ENCODE data around the gene SYT15.
"Not testable (repeated sequence)": the region's sequence is repeated elsewhere in the genome, so short reads cannot be mapped to it uniquely, and the experiment has no call there.

Gene SYT15

DNA sequence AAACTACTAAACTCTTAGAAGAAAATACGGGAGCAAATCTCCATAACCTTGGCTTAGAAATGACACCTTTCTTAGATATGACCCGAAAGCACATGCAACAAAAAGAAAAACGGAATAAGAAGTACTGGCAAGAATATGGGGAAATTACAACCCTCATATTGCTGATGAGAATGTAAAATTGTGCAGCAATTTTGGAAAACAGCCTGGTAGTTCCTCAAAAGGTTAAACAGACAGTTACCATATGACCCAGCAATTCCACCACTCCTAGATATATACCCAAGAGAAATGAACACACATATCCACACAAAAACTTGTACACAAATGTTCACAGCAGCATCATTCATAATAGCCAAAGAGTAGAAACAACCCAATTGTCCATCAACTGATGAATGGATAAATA is 37.3 kb downstream of the SYT15 start:
- H3K4me3 ChIP-seq (replicated peaks; ENCODE audit: low read depth, low read length); H3K36me3 ChIP-seq (ENCODE audit: control insufficient read depth, insufficient read depth, low read length); DNase-seq (ENCODE audit: extremely low read depth, insufficient read length); H3K27me3 ChIP-seq (replicated peaks; ENCODE audit: control insufficient read depth, insufficient read depth, low read length): not testable (repeated sequence)

DNA sequence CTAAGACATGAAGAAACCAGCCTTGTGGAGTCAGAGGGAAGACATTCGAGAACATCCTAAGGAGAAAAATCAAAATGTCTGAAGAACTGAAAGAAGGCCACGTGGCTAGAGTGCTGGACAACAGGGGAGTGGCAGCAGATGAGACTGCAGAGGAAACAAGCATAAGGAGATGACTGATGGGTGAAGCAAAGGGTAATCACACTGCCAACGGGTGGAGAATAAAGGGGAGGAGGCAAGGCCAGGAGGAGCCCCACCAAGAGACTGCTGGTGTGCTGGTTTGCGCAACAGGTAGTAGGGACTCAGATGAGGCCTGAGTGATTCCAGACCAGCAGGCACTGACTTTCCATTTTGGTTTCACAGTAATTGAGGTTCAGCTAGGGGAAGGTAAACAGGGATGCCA is 38.2 kb downstream of the SYT15 start:
- not testable (repeated sequence) for H3K4me3 ChIP-seq (replicated peaks; ENCODE audit: low read depth, low read length); DNase-seq (ENCODE audit: extremely low read depth, insufficient read length); H3K36me3 ChIP-seq (ENCODE audit: control insufficient read depth, insufficient read depth, low read length); H3K27me3 ChIP-seq (replicated peaks; ENCODE audit: control insufficient read depth, insufficient read depth, low read length)

DNA sequence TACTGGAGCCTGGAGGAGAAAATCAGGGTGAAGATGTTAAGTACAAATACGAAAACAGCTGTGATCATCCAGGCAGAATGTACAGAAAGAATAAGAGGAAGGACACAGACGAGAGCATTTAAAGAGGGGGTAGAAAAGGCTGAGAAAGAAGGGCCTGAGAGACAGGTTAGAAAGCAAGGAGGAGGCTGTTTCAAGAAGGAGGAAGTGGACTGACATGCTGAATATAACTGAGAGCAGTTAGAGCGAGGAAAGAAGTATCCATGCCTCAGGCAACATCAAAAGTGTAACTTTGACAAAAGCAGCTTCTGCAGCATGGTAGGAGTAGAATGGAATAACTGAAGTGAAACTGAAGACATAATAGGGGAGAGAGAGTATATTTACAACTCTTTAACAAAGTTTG is 39.0 kb downstream of the SYT15 start:
- not testable (repeated sequence) for DNase-seq (ENCODE audit: extremely low read depth, insufficient read length); H3K36me3 ChIP-seq (ENCODE audit: control insufficient read depth, insufficient read depth, low read length); H3K4me3 ChIP-seq (replicated peaks; ENCODE audit: low read depth, low read length); H3K27me3 ChIP-seq (replicated peaks; ENCODE audit: control insufficient read depth, insufficient read depth, low read length)

DNA sequence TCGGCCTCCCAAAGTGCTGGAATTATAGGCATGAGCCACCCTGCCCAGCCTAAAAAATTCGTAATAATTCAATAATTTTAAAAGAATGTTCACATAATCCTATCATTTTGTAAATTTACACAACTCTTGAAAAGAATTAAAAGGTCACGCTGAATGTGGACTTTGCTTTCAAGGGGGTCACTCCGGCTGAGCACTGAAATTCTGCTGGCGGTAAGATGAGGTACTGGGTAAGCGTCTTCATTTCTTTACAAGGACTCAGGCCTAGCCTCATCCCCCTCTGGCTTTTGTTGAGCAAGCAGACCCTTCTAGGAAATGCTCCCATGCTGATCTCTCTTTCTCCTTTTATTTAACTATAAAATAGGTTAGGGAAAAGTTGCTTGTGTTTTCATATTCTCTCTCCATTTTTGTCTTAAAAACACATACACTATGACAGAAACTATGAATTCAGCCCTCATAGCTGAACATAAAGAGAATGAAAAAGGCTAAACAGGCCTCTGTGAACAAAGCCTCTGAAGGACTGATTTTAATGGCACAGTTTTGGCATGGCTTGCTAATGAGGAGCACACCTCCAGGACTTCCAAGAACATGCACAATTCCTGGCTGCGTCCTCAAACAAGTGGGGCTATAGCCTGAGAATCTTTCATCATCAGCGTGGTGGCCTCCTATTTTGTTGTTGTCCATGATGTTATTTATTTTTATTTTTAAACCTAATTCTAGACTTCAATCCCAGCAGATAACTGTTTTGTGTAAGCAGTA is 45.1 kb downstream of the SYT15 start:
- H3K36me3 ChIP-seq (ENCODE audit: control insufficient read depth, insufficient read depth, low read length); H3K4me3 ChIP-seq (replicated peaks; ENCODE audit: low read depth, low read length); H3K27me3 ChIP-seq (replicated peaks; ENCODE audit: control insufficient read depth, insufficient read depth, low read length); DNase-seq (ENCODE audit: extremely low read depth, insufficient read length): not testable (repeated sequence)

DNA sequence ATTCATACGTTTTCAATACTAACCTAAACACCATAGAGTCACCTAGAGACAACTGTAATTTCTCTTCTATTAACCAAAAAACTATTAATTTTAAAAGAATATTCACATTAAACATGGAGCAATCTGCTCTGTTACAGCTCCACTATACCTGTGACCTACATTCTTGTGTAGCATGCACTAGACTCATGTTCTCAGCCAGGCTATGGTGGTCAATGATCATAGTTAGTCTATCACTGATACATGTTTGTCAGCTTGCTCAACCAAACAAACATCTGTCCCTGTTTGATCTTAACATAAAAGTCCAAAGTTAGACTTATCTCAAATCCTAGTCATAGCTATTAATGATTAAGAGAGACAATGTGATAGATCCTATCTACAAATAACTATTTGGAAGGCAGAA is 50.9 kb downstream of the SYT15 start:
- not testable (repeated sequence) for DNase-seq (ENCODE audit: extremely low read depth, insufficient read length); H3K4me3 ChIP-seq (replicated peaks; ENCODE audit: low read depth, low read length); H3K27me3 ChIP-seq (replicated peaks; ENCODE audit: control insufficient read depth, insufficient read depth, low read length); H3K36me3 ChIP-seq (ENCODE audit: control insufficient read depth, insufficient read depth, low read length)

DNA sequence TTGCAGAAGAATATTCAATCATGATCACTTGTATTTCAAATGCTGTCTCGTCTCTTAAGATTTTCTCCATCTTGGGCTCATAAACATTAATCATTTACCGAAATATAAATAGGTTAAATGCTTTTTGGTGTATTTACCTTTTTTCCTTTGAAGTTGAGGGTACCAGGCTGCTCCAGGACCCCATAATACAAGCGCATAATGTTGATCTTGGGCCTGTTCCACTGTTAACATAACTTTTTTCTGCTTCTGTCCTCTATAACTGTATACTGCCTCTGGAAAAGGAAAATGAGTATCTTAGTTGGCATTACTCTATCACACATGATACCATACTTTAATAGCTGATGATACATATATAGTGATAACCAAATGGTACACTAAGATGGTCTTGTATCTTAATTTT is 51.9 kb downstream of the SYT15 start:
- not testable (repeated sequence) for DNase-seq (ENCODE audit: extremely low read depth, insufficient read length); H3K4me3 ChIP-seq (replicated peaks; ENCODE audit: low read depth, low read length); H3K36me3 ChIP-seq (ENCODE audit: control insufficient read depth, insufficient read depth, low read length); H3K27me3 ChIP-seq (replicated peaks; ENCODE audit: control insufficient read depth, insufficient read depth, low read length)

DNA sequence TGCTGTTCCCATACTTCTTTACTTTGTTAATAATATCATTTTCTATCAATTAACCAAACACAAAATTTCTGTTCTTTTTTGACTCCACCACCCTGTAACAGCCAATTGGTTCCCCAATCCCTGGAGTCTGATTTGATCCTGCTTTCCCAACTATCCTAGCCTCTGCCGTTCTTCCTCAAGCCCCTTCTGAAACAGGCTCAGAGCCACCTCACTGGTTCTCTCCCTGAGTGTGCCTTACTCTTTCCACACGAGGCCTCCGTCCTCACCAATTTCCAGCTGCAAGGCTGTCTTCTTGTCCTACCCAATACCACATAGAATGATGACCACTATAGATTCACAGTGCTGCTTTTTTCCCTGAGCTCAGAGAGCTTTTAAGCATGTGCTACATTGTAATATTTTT is 52.8 kb downstream of the SYT15 start:
- not testable (repeated sequence) for H3K36me3 ChIP-seq (ENCODE audit: control insufficient read depth, insufficient read depth, low read length); DNase-seq (ENCODE audit: extremely low read depth, insufficient read length); H3K27me3 ChIP-seq (replicated peaks; ENCODE audit: control insufficient read depth, insufficient read depth, low read length); H3K4me3 ChIP-seq (replicated peaks; ENCODE audit: low read depth, low read length)

DNA sequence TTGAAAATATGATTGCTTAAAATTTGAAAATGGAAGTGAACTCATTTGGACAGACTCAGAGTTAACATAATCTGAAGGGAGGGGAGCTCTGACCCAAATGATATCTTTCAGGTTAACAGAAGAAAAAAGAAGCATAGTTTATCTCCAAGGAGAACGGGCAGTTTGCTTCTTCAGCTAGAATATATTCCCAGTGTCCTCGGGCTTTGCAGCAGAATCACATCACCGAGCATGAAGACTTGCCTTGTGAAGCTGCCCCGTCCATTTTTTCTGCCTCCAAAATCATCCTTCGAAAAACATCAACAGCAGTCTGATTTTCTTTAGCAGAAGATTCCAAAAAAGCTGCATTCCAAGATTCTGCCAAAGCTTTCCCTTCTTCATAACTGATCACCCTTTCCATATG is 55.8 kb downstream of the SYT15 start:
- H3K27me3 ChIP-seq (replicated peaks; ENCODE audit: control insufficient read depth, insufficient read depth, low read length); H3K36me3 ChIP-seq (ENCODE audit: control insufficient read depth, insufficient read depth, low read length); DNase-seq (ENCODE audit: extremely low read depth, insufficient read length); H3K4me3 ChIP-seq (replicated peaks; ENCODE audit: low read depth, low read length): not testable (repeated sequence)

DNA sequence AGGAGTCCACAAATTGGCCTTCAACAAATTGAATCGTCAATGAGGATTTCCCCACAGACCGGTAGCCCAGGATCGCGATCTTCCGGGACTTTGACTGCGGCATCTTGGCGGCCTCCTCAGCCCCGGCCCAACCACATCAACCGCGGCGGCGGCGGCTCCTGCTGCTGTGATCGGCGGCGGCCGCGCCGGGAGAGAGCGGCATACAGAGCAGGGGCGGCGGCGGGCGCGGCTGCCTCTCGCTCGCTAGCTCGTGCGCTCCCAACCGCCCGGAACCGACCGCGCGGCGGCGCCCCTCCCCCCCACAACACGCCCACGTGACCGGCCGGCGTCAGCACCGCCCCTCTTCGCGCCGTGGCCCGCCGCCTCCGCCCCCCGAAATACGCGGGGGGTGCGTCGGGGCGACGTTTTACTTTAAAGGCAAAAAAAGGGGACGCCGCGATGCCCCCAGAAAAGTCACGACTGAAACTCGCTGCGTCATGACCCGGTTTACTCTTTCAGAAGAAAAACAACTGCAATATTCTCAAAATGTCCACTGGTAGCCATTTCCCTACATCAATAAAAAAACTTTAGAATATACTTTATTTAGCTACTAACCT is 56.5 kb downstream of the SYT15 start:
- DNase-seq (ENCODE audit: extremely low read depth, insufficient read length); H3K27me3 ChIP-seq (replicated peaks; ENCODE audit: control insufficient read depth, insufficient read depth, low read length); H3K4me3 ChIP-seq (replicated peaks; ENCODE audit: low read depth, low read length); H3K36me3 ChIP-seq (ENCODE audit: control insufficient read depth, insufficient read depth, low read length): not testable (repeated sequence)

DNA sequence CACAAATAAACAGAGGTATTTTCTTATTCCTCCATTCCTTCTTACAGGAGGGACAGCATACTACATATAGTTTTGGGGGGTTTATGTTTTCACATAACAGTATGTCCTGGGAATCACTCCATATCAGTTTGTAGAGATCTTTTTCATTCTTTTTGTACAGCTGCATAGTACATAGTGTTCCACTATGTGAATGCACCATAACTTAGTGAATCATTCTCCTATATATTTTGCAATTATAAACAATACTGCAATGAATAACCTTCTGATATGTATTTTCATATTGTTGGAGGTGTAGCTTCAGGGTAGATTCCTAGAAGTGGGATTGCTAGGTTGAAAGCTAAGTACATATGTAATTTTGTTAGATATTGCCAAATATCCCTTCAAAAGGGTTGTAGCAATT is 61.1 kb downstream of the SYT15 start:
- not testable (repeated sequence) for H3K36me3 ChIP-seq (ENCODE audit: control insufficient read depth, insufficient read depth, low read length); DNase-seq (ENCODE audit: extremely low read depth, insufficient read length); H3K4me3 ChIP-seq (replicated peaks; ENCODE audit: low read depth, low read length); H3K27me3 ChIP-seq (replicated peaks; ENCODE audit: control insufficient read depth, insufficient read depth, low read length)
